ENCODE results near the gene PCBP3. TPM values are rescaled to one million over a fixed set of nuclear protein-coding genes. Genes with fewer than 3 reads are reported as not detected.

PCBP3 gene
- total and polyA plus RNA-seq, 10 of the 15 experiments (the other 5 are each of a cell fraction or from before 2014, with no cell fraction given): 0.09 to 1.3 (median 0.46) TPM; not detected in 3

DNA sequence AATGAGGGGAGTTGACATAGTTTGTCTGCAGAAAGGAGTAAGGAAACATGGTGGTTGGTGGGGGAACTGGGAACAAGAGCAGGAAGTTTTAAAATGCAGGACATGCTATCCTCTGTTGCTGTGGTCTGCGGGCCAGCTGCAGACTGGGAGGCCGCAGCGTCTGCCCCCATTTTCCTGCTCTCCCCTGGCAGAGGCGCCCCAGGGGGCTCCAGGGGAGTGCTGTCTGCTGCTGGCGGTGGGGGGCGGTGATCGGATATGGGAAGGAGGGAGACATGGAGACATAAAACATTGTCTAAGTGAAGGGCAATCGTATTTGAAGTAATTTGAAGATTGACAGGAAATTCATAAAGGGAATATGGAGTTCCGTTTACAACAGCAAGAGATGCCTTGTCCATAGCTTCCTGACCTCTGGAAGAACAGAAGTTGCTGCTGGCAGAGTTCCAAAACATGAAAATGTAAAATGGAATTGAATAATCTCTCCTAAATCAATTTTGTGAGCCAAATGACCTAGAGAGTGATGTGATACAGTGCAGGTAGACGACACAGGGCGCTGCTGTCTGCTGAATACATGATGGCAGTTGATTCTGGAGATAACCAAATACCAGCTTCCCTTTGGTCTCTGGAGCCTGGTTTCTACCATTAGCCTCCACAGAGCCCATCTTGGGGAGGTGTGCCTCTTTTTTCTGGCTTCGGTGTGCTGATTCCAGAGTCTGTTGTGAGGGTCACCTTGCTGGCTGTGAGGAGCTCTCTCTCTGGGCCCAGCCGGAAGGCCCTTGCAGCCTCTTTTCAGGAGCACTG is 61.0 kb downstream of the PCBP3 start (continued):
- TF ChIP-seq, protein P1, sequence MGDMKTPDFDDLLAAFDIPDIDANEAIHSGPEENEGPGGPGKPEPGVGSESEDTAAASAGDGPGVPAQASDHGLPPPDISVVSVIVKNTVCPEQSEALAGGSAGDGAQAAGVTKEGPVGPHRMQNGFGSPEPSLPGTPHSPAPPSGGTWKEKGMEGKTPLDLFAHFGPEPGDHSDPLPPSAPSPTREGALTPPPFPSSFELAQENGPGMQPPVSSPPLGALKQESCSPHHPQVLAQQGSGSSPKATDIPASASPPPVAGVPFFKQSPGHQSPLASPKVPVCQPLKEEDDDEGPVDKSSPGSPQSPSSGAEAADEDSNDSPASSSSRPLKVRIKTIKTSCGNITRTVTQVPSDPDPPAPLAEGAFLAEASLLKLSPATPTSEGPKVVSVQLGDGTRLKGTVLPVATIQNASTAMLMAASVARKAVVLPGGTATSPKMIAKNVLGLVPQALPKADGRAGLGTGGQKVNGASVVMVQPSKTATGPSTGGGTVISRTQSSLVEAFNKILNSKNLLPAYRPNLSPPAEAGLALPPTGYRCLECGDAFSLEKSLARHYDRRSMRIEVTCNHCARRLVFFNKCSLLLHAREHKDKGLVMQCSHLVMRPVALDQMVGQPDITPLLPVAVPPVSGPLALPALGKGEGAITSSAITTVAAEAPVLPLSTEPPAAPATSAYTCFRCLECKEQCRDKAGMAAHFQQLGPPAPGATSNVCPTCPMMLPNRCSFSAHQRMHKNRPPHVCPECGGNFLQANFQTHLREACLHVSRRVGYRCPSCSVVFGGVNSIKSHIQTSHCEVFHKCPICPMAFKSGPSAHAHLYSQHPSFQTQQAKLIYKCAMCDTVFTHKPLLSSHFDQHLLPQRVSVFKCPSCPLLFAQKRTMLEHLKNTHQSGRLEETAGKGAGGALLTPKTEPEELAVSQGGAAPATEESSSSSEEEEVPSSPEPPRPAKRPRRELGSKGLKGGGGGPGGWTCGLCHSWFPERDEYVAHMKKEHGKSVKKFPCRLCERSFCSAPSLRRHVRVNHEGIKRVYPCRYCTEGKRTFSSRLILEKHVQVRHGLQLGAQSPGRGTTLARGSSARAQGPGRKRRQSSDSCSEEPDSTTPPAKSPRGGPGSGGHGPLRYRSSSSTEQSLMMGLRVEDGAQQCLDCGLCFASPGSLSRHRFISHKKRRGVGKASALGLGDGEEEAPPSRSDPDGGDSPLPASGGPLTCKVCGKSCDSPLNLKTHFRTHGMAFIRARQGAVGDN (IDR thresholded peaks at IDR 0.05): no peak
- no peak for TF ChIP-seq RAD51 (IDR thresholded peaks at IDR 0.05)
- TF ChIP-seq, protein P2, sequence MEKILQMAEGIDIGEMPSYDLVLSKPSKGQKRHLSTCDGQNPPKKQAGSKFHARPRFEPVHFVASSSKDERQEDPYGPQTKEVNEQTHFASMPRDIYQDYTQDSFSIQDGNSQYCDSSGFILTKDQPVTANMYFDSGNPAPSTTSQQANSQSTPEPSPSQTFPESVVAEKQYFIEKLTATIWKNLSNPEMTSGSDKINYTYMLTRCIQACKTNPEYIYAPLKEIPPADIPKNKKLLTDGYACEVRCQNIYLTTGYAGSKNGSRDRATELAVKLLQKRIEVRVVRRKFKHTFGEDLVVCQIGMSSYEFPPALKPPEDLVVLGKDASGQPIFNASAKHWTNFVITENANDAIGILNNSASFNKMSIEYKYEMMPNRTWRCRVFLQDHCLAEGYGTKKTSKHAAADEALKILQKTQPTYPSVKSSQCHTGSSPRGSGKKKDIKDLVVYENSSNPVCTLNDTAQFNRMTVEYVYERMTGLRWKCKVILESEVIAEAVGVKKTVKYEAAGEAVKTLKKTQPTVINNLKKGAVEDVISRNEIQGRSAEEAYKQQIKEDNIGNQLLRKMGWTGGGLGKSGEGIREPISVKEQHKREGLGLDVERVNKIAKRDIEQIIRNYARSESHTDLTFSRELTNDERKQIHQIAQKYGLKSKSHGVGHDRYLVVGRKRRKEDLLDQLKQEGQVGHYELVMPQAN (conservative IDR thresholded peaks at IDR 0.05): no peak
- TF ChIP-seq ZNF24 (IDR thresholded peaks at IDR 0.05): no peak
- no peak for TF ChIP-seq NFXL1 (IDR thresholded peaks at IDR 0.05; ENCODE audit: borderline replicate concordance)

DNA sequence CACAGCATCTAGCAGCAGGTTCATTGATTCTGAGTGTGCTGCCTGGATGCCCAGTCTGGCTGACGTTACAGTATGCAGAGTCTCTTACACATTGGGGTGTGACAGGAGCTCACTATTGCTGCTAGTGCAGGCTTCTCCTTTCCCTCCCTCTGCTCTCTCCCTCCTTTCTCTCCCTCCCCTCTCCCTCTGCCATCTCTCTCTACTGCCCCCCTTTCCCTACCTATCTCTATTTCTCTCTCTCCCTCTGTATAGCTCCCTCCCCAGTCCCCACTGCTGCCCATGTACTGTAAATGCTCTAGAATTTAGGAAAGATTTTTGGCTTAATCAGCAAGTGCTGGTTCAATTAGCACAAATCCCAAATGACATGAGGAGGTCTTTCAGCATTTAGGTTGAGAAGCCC is 62.8 kb downstream of the PCBP3 start:
- RAD21 ChIA-PET (ENCODE audit: unreplicated experiment): no interaction called here
- CTCF ChIA-PET: no interaction called here
- TF ChIP-seq ZNF217 (IDR thresholded peaks at IDR 0.05): no peak
- TF ChIP-seq, protein P3, sequence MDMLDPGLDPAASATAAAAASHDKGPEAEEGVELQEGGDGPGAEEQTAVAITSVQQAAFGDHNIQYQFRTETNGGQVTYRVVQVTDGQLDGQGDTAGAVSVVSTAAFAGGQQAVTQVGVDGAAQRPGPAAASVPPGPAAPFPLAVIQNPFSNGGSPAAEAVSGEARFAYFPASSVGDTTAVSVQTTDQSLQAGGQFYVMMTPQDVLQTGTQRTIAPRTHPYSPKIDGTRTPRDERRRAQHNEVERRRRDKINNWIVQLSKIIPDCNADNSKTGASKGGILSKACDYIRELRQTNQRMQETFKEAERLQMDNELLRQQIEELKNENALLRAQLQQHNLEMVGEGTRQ (IDR thresholded peaks at IDR 0.05; ENCODE audit: borderline replicate concordance, low read depth, low read length): no peak
- TF ChIP-seq, protein P2 (conservative IDR thresholded peaks at IDR 0.05): no peak
- TF ChIP-seq NFYA (IDR thresholded peaks at IDR 0.05; ENCODE audit: borderline replicate concordance, low read depth, low read length): no peak
- no peak for TF ChIP-seq PML (IDR thresholded peaks at IDR 0.05; ENCODE audit: low read length)
- TF ChIP-seq SPI1 (IDR thresholded peaks at IDR 0.05; ENCODE audit: borderline replicate concordance, insufficient read depth, low read depth, low read length): no peak
- no peak for TF ChIP-seq ZSCAN29 (IDR thresholded peaks at IDR 0.05)
- ATAC-seq (no peak), DNase-seq (ENCODE audit: low read depth, low spot score) (no peak), FAIRE-seq (no peak)
- 0% methylated on average over 1 of the region's 1 CpG for WGBS (ENCODE audit: insufficient coverage, insufficient replicate concordance, low lambda C conversion rate, missing lambda C conversion rate)
- Histone ChIP-seq H3K79me2 (ENCODE audit: control insufficient read depth, insufficient read depth, low read length) (no peaks in the 10 kb centered on the region), H4K20me1 (ENCODE audit: control insufficient read depth, insufficient read depth) (no peaks in the 10 kb centered on the region), H3K4me2 (ENCODE audit: control insufficient read depth, insufficient read depth) (no peak overlapping the region), H3K9ac (ENCODE audit: control insufficient read depth, insufficient read depth, low read length) (no peak overlapping the region), H3K27ac (ENCODE audit: control insufficient read depth, insufficient read depth) (no peak overlapping the region), H3K36me3 (ENCODE audit: control insufficient read depth in 2 of 2, insufficient read depth in 2 of 2, low read length in 1 of 2) (no peaks in the 10 kb centered on the region), H3K27me3 (replicated peaks in 1 of 2; ENCODE audit: control insufficient read depth in 2 of 2, insufficient read depth in 2 of 2, low read length in 1 of 2) (no peaks in the 10 kb centered on the region), H3K4me1 (ENCODE audit: control insufficient read depth, insufficient read depth, low read length) (no peaks in the 10 kb centered on the region), H2AFZ (ENCODE audit: control insufficient read depth, low read depth, low read length) (no peak overlapping the region), H3K9me3 (replicated peaks; ENCODE audit: control insufficient read depth, insufficient read depth, low read length) (no peaks in the 10 kb centered on the region; the same call in 2 of the 3 replicates), H3K4me3 (no peak overlapping the region)
- intact Hi-C loops (cut with micrococcal nuclease; ENCODE audit: unreplicated experiment): no loop called here
- POLR2A ChIA-PET: no interaction called here
- in situ Hi-C loops (cut with MboI): no loop called here
- BruUV-seq (replicated peaks): no TSS peak
- SMC1A ChIA-PET (ENCODE audit: uncharacterized antibody, unreplicated experiment): no interaction called here

Data from GM12878 (cell line).